Endodermal cell (in vitro differentiated cells): ENCODE measurements around the gene MAP7D2. TPM values are rescaled to one million over a fixed set of nuclear protein-coding genes. Genes with fewer than 3 reads are reported as not detected.
A peak's percentile ranks its signal among the peaks of the same experiment; 100 is the strongest.

Experiments
- DNase-seq: peaks from one replicate; pipeline ENCODE4 v3.0.0-alpha.2; 2017
- H3K27ac ChIP-seq: 2 replicates; pipeline ENCODE4 v1.5.1; 2013; ENCODE audit warnings: mild to moderate bottlenecking, low read depth, low read length, moderate library complexity
- H3K27me3 ChIP-seq: 2 replicates; pipeline ENCODE4 v1.6.1; 2013; ENCODE audit warnings: mild to moderate bottlenecking, low read length, moderate library complexity; ENCODE audit not compliant: insufficient read depth, control insufficient read depth, poor library complexity, severe bottlenecking
- H3K36me3 ChIP-seq: 2 replicates; pipeline ENCODE4 v1.7.0; 2013; ENCODE audit warnings: mild to moderate bottlenecking, low read length, moderate library complexity; ENCODE audit not compliant: control insufficient read depth, insufficient read depth
- H3K4me1 ChIP-seq: one replicate; pipeline ENCODE4 v1.7.0; 2013; ENCODE audit warnings: low read length; ENCODE audit not compliant: control insufficient read depth, insufficient read depth
- H3K4me3 ChIP-seq: 2 replicates; pipeline ENCODE4 v1.5.1; 2013; ENCODE audit warnings: mild to moderate bottlenecking, low read length, moderate library complexity
- H3K9ac ChIP-seq: 2 replicates; pipeline ENCODE4 v1.6.1; 2013; ENCODE audit warnings: mild to moderate bottlenecking, low read length, moderate library complexity; ENCODE audit not compliant: poor library complexity, severe bottlenecking; ENCODE audit errors: extremely low read depth
- H3K9me3 ChIP-seq: 2 replicates; pipeline ENCODE4 v1.6.1; 2013; ENCODE audit warnings: mild to moderate bottlenecking, low read length, moderate library complexity; ENCODE audit not compliant: control insufficient read depth
- H3K27ac Mint-ChIP-seq: 2 replicates; pipeline ENCODE4 v1.8.0; 2020; ENCODE audit warnings: mixed read lengths
- H3K27me3 Mint-ChIP-seq: 2 replicates; pipeline ENCODE4 v1.8.0; 2021; ENCODE audit warnings: mild to moderate bottlenecking, mixed read lengths; ENCODE audit not compliant: insufficient read depth
- H3K36me3 Mint-ChIP-seq: 2 replicates; pipeline ENCODE4 v1.8.0; 2020; ENCODE audit warnings: low read depth, mixed read lengths
- H3K4me1 Mint-ChIP-seq: 2 replicates; pipeline ENCODE4 v1.8.0; 2020; ENCODE audit warnings: mixed read lengths
- H3K4me3 Mint-ChIP-seq: 2 replicates; pipeline ENCODE4 v1.8.0; 2020; ENCODE audit warnings: mild to moderate bottlenecking, moderate library complexity, mixed read lengths
- H3K9me3 Mint-ChIP-seq: 2 replicates; pipeline ENCODE4 v1.8.0; 2020; ENCODE audit warnings: mild to moderate bottlenecking, mixed read lengths
- WGBS, 2 experiments: methylation state at CpG; one replicate each; pipeline versions ENCODE4 v1.1.5 to v1.1.7; 2013; ENCODE audit warnings: missing lambda C conversion rate in 2 of 2, mixed read lengths in 1 of 2; ENCODE audit not compliant: insufficient coverage in 1 of 2, insufficient read length in 1 of 2; 5-methylcytosine and 5-hydroxymethylcytosine counted together
- total RNA-seq, 2 donors: library from RNA; stranded (reverse); fragmentation: NEBNext Ultra II Directional in 1 of 2; extraction: Animal tissue kit (Norgen Biotek cat#: 25700) in 1 of 2; gene quantifications; 2 replicates in 1 of 2; 3 replicates in 1 of 2; pipeline ENCODE4 v1.2.1, GENCODE V29; 2021
- TF ChIP-seq, protein P1 (sequence below): fragments of 200-600 bp; sonication (generic); conservative IDR thresholded peaks from 2 replicates; pipeline ENCODE4 v1.5.0; 2021; ENCODE audit warnings: antibody characterized with exemption, mild to moderate bottlenecking

The MAP7D2 gene
- total RNA-seq, 2 donors from 2014 or later, result 1.5 to 1.9 TPM

DNA sequence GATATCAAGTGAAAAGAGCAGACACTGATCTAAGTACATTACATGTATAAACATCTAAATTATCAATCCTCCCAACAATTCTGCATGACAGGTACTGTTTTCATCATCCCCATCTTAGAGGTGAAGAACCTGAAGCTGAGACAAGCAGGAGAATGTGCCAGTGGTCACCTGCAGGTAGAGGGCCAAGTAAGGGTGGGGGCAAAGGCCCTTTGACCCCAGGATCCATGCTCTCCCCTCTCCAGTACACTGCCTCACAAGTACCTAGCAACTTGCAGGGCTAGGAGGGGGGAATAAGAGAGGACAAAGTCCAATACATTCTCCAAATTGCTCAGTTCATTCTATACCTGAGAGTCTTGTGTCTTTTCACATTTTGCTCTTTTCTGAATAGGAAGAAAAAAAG lies 8.3 kb upstream of the MAP7D2 start:
- Histone ChIP-seq H3K27ac (no peak overlapping the region), H3K27me3 (no peaks in the 10 kb centered on the region), H3K36me3 (peaks cover 27% of the 10 kb centered on the region), H3K4me1 (no peaks in the 10 kb centered on the region), H3K9ac (no peak overlapping the region), H3K4me3 (no peak overlapping the region), H3K9me3 (no peaks in the 10 kb centered on the region)
- H3K27me3 Mint-ChIP-seq, result no peaks in the 10 kb centered on the region
- no peak overlapping the region for H3K27ac Mint-ChIP-seq
- H3K36me3 Mint-ChIP-seq, result peaks cover 8% of the 10 kb centered on the region
- H3K4me1 Mint-ChIP-seq, result no peaks in the 10 kb centered on the region
- no peak for DNase-seq
- H3K4me3 Mint-ChIP-seq, result no peak overlapping the region
- TF ChIP-seq, protein P1, sequence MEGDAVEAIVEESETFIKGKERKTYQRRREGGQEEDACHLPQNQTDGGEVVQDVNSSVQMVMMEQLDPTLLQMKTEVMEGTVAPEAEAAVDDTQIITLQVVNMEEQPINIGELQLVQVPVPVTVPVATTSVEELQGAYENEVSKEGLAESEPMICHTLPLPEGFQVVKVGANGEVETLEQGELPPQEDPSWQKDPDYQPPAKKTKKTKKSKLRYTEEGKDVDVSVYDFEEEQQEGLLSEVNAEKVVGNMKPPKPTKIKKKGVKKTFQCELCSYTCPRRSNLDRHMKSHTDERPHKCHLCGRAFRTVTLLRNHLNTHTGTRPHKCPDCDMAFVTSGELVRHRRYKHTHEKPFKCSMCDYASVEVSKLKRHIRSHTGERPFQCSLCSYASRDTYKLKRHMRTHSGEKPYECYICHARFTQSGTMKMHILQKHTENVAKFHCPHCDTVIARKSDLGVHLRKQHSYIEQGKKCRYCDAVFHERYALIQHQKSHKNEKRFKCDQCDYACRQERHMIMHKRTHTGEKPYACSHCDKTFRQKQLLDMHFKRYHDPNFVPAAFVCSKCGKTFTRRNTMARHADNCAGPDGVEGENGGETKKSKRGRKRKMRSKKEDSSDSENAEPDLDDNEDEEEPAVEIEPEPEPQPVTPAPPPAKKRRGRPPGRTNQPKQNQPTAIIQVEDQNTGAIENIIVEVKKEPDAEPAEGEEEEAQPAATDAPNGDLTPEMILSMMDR, result no peak
- H3K9me3 Mint-ChIP-seq, result peaks cover 27% of the 10 kb centered on the region

DNA sequence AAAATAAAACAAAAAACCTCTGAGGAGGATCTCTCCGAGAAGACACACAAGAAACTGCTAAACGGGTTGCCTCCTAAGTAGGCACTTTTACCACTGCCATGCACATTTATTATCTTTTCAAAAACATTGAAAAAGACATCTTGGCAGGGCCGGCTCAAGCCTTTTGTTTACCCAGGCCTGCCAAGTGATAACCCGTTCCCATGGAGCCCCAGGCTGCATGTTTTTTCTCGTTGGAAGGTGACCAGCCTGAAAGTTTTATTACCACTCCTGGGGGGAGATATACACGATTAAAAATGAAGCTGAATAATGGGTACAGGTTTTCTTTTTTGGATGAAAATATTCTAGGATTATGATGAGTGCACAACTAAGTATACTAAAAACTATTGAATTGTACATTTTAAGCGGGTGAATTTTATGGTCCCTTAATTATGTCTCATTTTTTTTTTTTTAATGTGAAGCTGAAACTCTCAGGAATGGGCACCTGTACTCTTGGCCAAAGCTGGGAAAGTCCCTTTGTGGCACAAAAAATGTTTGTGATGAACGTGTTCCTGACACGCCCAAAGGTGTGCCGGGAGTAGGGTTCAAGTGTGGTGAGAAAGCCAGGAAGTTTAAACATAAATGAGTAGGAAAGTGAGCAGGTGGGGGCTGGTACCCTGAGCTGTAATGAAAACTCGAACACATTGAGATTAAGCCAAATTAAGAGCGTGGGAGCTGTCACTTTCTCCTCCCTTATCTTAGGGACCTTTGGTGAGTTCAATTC lies 1.5 kb upstream of the MAP7D2 start:
- TF ChIP-seq, protein P1, result no peak
- no peaks in the 10 kb centered on the region for H3K9me3 ChIP-seq
- H3K9ac ChIP-seq, result no peak overlapping the region
- WGBS, 2 experiments, result 85 to 93% methylated on average over 3 to 12 of the region's 12 CpGs
- H3K4me1 ChIP-seq, result no peaks in the 10 kb centered on the region
- peaks cover 30% of the 10 kb centered on the region for H3K27me3 ChIP-seq
- H3K9me3 Mint-ChIP-seq, result peaks cover 53% of the 10 kb centered on the region
- H3K4me3 Mint-ChIP-seq, result no peak overlapping the region
- H3K36me3 Mint-ChIP-seq, result no peaks in the 10 kb centered on the region
- H3K4me3 ChIP-seq, result no peak overlapping the region
- H3K27ac Mint-ChIP-seq, result no peak overlapping the region
- H3K4me1 Mint-ChIP-seq, result no peaks in the 10 kb centered on the region
- peaks cover 37% of the 10 kb centered on the region for H3K27me3 Mint-ChIP-seq
- DNase-seq, result no peak
- no peak overlapping the region for H3K27ac ChIP-seq
- H3K36me3 ChIP-seq, result no peaks in the 10 kb centered on the region

DNA sequence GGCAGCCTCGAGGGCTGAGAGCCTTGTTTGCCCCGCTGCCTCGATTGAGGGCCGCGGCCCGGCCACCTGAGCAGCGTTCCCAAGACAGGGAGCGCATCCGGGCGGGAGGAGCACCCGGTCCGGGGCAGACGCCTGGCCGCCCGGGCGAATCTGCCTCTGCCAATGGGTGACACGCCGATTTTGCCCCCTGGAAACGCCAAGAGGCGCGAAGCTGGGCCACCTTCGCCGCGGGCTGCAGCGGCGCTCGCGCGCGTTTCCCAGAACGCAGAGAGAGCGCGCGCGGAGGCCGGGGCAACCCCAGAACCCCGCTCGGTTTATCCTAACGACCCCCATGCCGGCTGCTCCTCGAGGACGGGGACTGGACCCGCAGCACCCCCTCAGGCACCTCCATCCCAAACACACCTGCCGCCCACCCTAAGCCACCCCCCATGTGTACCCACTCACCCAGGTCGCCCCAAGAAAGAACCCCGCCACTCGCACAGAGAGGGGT lies 575 bp downstream of the MAP7D2 start:
- TF ChIP-seq, protein P1, result no peak
- Histone ChIP-seq H3K36me3 (no peaks in the 10 kb centered on the region), H3K9ac (no peak overlapping the region), H3K4me1 (no peaks in the 10 kb centered on the region), H3K27me3 (peaks cover 30% of the 10 kb centered on the region), H3K4me3 (peak overlapping the region; percentile 56), H3K9me3 (no peaks in the 10 kb centered on the region), H3K27ac (no peak overlapping the region)
- 3% methylated on average over 42 of the region's 47 CpGs; no CpG with 5 or more reads in 1 of the 2 experiments for WGBS, 2 experiments
- Mint-ChIP-seq H3K27ac (no peak overlapping the region), H3K4me3 (peak overlapping the region; percentile 43), H3K4me1 (no peaks in the 10 kb centered on the region), H3K27me3 (peaks cover 38% of the 10 kb centered on the region), H3K36me3 (no peaks in the 10 kb centered on the region), H3K9me3 (peaks cover 53% of the 10 kb centered on the region)
- peak; percentile 71 for DNase-seq
